ENCODE results near the gene CDC27. TPM values are rescaled to one million over a fixed set of nuclear protein-coding genes. Genes with fewer than 3 reads are reported as not detected.

The CDC27 gene
- total RNA-seq, 2 experiments from 2014 or later: 52.5 to 52.8 TPM

DNA sequence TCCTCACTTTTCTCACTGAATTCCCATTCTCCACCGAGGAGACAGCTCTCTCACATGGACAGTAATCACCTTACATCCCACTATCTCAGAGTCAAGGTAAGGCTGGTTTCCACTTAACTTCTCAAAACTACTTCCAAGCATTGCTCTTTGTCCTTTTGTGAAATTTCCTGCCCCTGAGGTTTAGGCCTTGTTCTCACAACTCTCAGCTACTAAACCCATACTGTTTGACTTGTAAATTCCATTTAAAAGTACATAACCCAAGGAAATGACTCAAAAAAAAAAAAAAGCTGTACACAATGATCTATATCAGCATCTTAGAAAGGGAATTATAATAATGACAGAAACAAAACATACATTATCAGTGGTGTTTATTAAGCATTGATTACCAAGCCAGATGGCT, 8.8 kb downstream of the CDC27 start:
- intact Hi-C loops (cut with DNase I, micrococcal nuclease): no loop called here

GRCh38 chr17:47179141-47179540, 10.0 kb downstream of the CDC27 start:
- TF ChIP-seq, protein P1, sequence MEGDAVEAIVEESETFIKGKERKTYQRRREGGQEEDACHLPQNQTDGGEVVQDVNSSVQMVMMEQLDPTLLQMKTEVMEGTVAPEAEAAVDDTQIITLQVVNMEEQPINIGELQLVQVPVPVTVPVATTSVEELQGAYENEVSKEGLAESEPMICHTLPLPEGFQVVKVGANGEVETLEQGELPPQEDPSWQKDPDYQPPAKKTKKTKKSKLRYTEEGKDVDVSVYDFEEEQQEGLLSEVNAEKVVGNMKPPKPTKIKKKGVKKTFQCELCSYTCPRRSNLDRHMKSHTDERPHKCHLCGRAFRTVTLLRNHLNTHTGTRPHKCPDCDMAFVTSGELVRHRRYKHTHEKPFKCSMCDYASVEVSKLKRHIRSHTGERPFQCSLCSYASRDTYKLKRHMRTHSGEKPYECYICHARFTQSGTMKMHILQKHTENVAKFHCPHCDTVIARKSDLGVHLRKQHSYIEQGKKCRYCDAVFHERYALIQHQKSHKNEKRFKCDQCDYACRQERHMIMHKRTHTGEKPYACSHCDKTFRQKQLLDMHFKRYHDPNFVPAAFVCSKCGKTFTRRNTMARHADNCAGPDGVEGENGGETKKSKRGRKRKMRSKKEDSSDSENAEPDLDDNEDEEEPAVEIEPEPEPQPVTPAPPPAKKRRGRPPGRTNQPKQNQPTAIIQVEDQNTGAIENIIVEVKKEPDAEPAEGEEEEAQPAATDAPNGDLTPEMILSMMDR (IDR thresholded peaks at IDR 0.05): no peak
- no peaks in the 10 kb centered on the region for H3K27me3 ChIP-seq (ENCODE audit: control insufficient read depth in 1 of 2, insufficient read depth in 2 of 2, low read length in 2 of 2)
- H3K4me3 ChIP-seq (ENCODE audit: low read length): no peak overlapping the region
- Mint-ChIP-seq H3K4me1 (ENCODE audit: low read depth) (peaks cover 65% of the 10 kb centered on the region), H3K9me3 (no peaks in the 10 kb centered on the region), H3K27me3 (no peaks in the 10 kb centered on the region), H3K4me3 (no peak overlapping the region), H3K27ac (no peak overlapping the region), H3K36me3 (ENCODE audit: low read depth) (peaks cover 76% of the 10 kb centered on the region)
- DNase-seq (no peak), ATAC-seq (ENCODE audit: poor library complexity) (no peak)
- H3K27ac ChIP-seq (ENCODE audit: low read depth in 1 of 2, low read length in 2 of 2): no peak overlapping the region
- H3K9me3 ChIP-seq (ENCODE audit: control insufficient read depth in 1 of 2, insufficient read depth in 1 of 2, low read length in 2 of 2): no peaks in the 10 kb centered on the region
- peaks cover 10% of the 10 kb centered on the region for H3K4me1 ChIP-seq (ENCODE audit: insufficient read depth, low read length)
- POLR2A ChIA-PET: interaction anchor here (1.1 kb wide), 2 partner anchors 26 to 29 kb away, joined by 3 to 4 read pairs; no protein-coding TSS in a partner anchor
- H3K36me3 ChIP-seq (ENCODE audit: insufficient read depth, low read length): peaks cover 61% of the 10 kb centered on the region
- intact Hi-C loops (cut with DNase I, micrococcal nuclease): no loop called here
- CTCF ChIA-PET: no interaction called here

More for the DNA sequence above, 8.8 kb downstream of the CDC27 start:
- no peaks in the 10 kb centered on the region for H3K9me3 ChIP-seq (ENCODE audit: control insufficient read depth in 1 of 2, insufficient read depth in 1 of 2, low read length in 2 of 2)
- no peak for ATAC-seq (ENCODE audit: poor library complexity)
- H3K4me1 ChIP-seq (ENCODE audit: insufficient read depth, low read length): peaks cover 13% of the 10 kb centered on the region
- no peak overlapping the region for H3K4me3 Mint-ChIP-seq
- no peak overlapping the region for H3K27ac Mint-ChIP-seq
- no peaks in the 10 kb centered on the region for H3K27me3 ChIP-seq (ENCODE audit: control insufficient read depth in 1 of 2, insufficient read depth in 2 of 2, low read length in 2 of 2)
- DNase-seq: no peak
- no peak overlapping the region for H3K4me3 ChIP-seq (ENCODE audit: low read length)
- peaks cover 66% of the 10 kb centered on the region for H3K4me1 Mint-ChIP-seq (ENCODE audit: low read depth)
- no peaks in the 10 kb centered on the region for H3K9me3 Mint-ChIP-seq
- TF ChIP-seq, protein P1 (IDR thresholded peaks at IDR 0.05): no peak
- no peak overlapping the region for H3K27ac ChIP-seq (ENCODE audit: low read depth in 1 of 2, low read length in 2 of 2)
- H3K27me3 Mint-ChIP-seq: no peaks in the 10 kb centered on the region
- H3K36me3 Mint-ChIP-seq (ENCODE audit: low read depth): peaks cover 67% of the 10 kb centered on the region
- ChIA-PET CTCF (interaction anchor here (0.6 kb wide), 1 partner anchor 1171 kb away, joined by 3 read pairs; no protein-coding TSS in a partner anchor), POLR2A (interaction anchor here (1.1 kb wide), 2 partner anchors 25 to 28 kb away, joined by 3 to 4 read pairs; no protein-coding TSS in a partner anchor)
- H3K36me3 ChIP-seq (ENCODE audit: insufficient read depth, low read length): peaks cover 54% of the 10 kb centered on the region

- Histone ChIP-seq H3K27ac (ENCODE audit: low read depth in 1 of 2, low read length in 2 of 2) (no peak overlapping the region), H3K4me1 (ENCODE audit: insufficient read depth, low read length) (peaks cover 13% of the 10 kb centered on the region), H3K27me3 (ENCODE audit: control insufficient read depth in 1 of 2, insufficient read depth in 2 of 2, low read length in 2 of 2) (no peaks in the 10 kb centered on the region), H3K36me3 (ENCODE audit: insufficient read depth, low read length) (peaks cover 67% of the 10 kb centered on the region), H3K4me3 (ENCODE audit: low read length) (no peak overlapping the region), H3K9me3 (ENCODE audit: control insufficient read depth in 1 of 2, insufficient read depth in 1 of 2, low read length in 2 of 2) (no peaks in the 10 kb centered on the region)
- Mint-ChIP-seq H3K27me3 (no peaks in the 10 kb centered on the region), H3K4me3 (no peak overlapping the region), H3K4me1 (ENCODE audit: low read depth) (peaks cover 59% of the 10 kb centered on the region), H3K36me3 (ENCODE audit: low read depth) (peaks cover 81% of the 10 kb centered on the region), H3K9me3 (no peaks in the 10 kb centered on the region), H3K27ac (no peak overlapping the region)
- ATAC-seq (ENCODE audit: poor library complexity): no peak
- ChIA-PET POLR2A (no interaction called here), CTCF (no interaction called here)
- TF ChIP-seq, protein P1 (IDR thresholded peaks at IDR 0.05): no peak
- intact Hi-C loops (cut with DNase I, micrococcal nuclease): no loop called here
- no peak for DNase-seq
Observed at GRCh38 chr17:47177261-47177660, 11.8 kb downstream of the CDC27 start.

All from CD4-positive, alpha-beta T cell (primary cell).